HepG2 (cell line): ENCODE measurements around the gene NUDT2. TPM values are rescaled to one million over a fixed set of nuclear protein-coding genes. Genes with fewer than 3 reads are reported as not detected.

Experiments used
- ATF5 ChIP-seq: sonication (generic); formaldehyde crosslinking; IDR thresholded peaks from 2 replicates; pipeline ENCODE4 v1.4.0; 2020; ENCODE audit warnings: mild to moderate bottlenecking, low read depth, missing genetic modification reagents
- ELF4 ChIP-seq: sonication (generic); formaldehyde crosslinking; IDR thresholded peaks from 2 replicates; pipeline ENCODE4 v1.5.0; 2020; ENCODE audit warnings: missing genetic modification reagents, mild to moderate bottlenecking, moderate library complexity, borderline replicate concordance
- EZH2 ChIP-seq: conservative IDR thresholded peaks from 2 replicates; pipeline ENCODE4 v1.6.1; 2012; ENCODE audit warnings: mild to moderate bottlenecking, low read depth, low read length, moderate library complexity
- FOXO1 ChIP-seq: sonication (generic); formaldehyde crosslinking; IDR thresholded peaks from 2 replicates; pipeline ENCODE4 v1.4.0; 2020; ENCODE audit warnings: missing genetic modification reagents
- GFI1 ChIP-seq: sonication (generic); formaldehyde crosslinking; IDR thresholded peaks from 2 replicates; pipeline ENCODE4 v1.5.0; 2020; ENCODE audit warnings: missing genetic modification reagents, mild to moderate bottlenecking, borderline replicate concordance
- HDAC6 ChIP-seq: fragments of 200-600 bp; sonication (generic); IDR thresholded peaks from 2 replicates; pipeline ENCODE4 v1.7.0; 2017; ENCODE audit warnings: mild to moderate bottlenecking, antibody characterized with exemption, low read length, low read depth
- HOXA7 ChIP-seq: sonication (generic); formaldehyde crosslinking; IDR thresholded peaks from 2 replicates; pipeline ENCODE4 v1.8.1; 2022; ENCODE audit warnings: mild to moderate bottlenecking, missing genetic modification reagents, moderate library complexity
- IRF9 ChIP-seq: sonication (generic); formaldehyde crosslinking; IDR thresholded peaks from 2 replicates; pipeline ENCODE4 v1.8.0; 2022; ENCODE audit warnings: missing genetic modification reagents, mild to moderate bottlenecking, borderline replicate concordance
- KLF6 ChIP-seq: IDR thresholded peaks from 2 replicates; pipeline ENCODE4 v1.8.0; 2016; ENCODE audit warnings: missing biosample characterization, missing genetic modification reagents
- MXD3 ChIP-seq: IDR thresholded peaks from 2 replicates; pipeline ENCODE4 v1.6.1; 2016; ENCODE audit warnings: mild to moderate bottlenecking, missing biosample characterization, missing genetic modification reagents
- NCOR1 ChIP-seq: fragments of 200-600 bp; sonication (generic); IDR thresholded peaks from 2 replicates; pipeline ENCODE4 v1.7.0; 2017; ENCODE audit warnings: antibody characterized with exemption, low read length, borderline replicate concordance
- PLSCR1 ChIP-seq: sonication (generic); formaldehyde crosslinking; IDR thresholded peaks from 2 replicates; pipeline ENCODE4 v1.5.0; 2020; ENCODE audit warnings: missing genetic modification reagents, mild to moderate bottlenecking, borderline replicate concordance
- POLR2AphosphoS2 ChIP-seq: IDR thresholded peaks from 2 replicates; pipeline ENCODE4 v1.6.1; 2011; ENCODE audit warnings: low read depth, low read length, improper control_type of control experiment
- PPARG ChIP-seq: conservative IDR thresholded peaks from 2 replicates; pipeline ENCODE4 v1.6.1; 2016; ENCODE audit warnings: missing biosample characterization, missing genetic modification reagents
- UBTF ChIP-seq: sonication (generic); formaldehyde crosslinking; IDR thresholded peaks from 2 replicates; pipeline ENCODE4 v1.4.0; 2020; ENCODE audit warnings: mild to moderate bottlenecking, missing genetic modification reagents
- ZBTB3 ChIP-seq: sonication (generic); formaldehyde crosslinking; IDR thresholded peaks from 2 replicates; pipeline ENCODE4 v1.4.0; 2020; ENCODE audit warnings: low read depth, mild to moderate bottlenecking, moderate library complexity, missing genetic modification reagents, borderline replicate concordance
- ZBTB42 ChIP-seq: sonication (generic); formaldehyde crosslinking; IDR thresholded peaks from 2 replicates; pipeline ENCODE4 v1.5.0; 2020; ENCODE audit warnings: mild to moderate bottlenecking, missing genetic modification reagents
- ZFY ChIP-seq: sonication (generic); formaldehyde crosslinking; IDR thresholded peaks from 2 replicates; pipeline ENCODE4 v1.4.0; 2020; ENCODE audit warnings: missing genetic modification reagents
- ZNF558 ChIP-seq: sonication (generic); formaldehyde crosslinking; IDR thresholded peaks from 2 replicates; pipeline ENCODE4 v1.9.0; 2022; ENCODE audit warnings: mild to moderate bottlenecking, missing genetic modification reagents, borderline replicate concordance
- ZNF563 ChIP-seq: sonication (generic); formaldehyde crosslinking; IDR thresholded peaks from 2 replicates; pipeline ENCODE4 v1.8.0; 2022; ENCODE audit warnings: mild to moderate bottlenecking, moderate library complexity, missing genetic modification reagents
- ZNF678 ChIP-seq: sonication (generic); formaldehyde crosslinking; IDR thresholded peaks from 2 replicates; pipeline ENCODE4 v1.4.0; 2020; ENCODE audit warnings: mild to moderate bottlenecking, missing genetic modification reagents
- ZNF747 ChIP-seq: sonication (generic); formaldehyde crosslinking; IDR thresholded peaks from 2 replicates; pipeline ENCODE4 v1.8.1; 2023; ENCODE audit warnings: missing genetic modification reagents, mild to moderate bottlenecking, borderline replicate concordance
- ZNF883 ChIP-seq: sonication (generic); formaldehyde crosslinking; IDR thresholded peaks from 2 replicates; pipeline ENCODE4 v1.5.1; 2020; ENCODE audit warnings: mild to moderate bottlenecking, missing genetic modification reagents; ENCODE audit errors: not compliant biosample characterization
- polyA plus RNA-seq, 8 experiments: library from polyadenylated mRNA; depleted of rRNA in 3 of 8; stranded (reverse) in 7 of 8; unstranded in 1 of 8; fragments of >200 nt; fragmentation: Illumina TruSeq in 4 of 8; extraction: Trizol in 4 of 8; gene quantifications; 2 replicates each; pipeline versions ENCODE4 v1.2.1 to v1.2.3, GENCODE V29; 2011 to 2016; ENCODE audit warnings: low read depth in 4 of 8, missing spikeins in 1 of 8, mixed read lengths in 1 of 8; ENCODE audit not compliant: insufficient read depth in 1 of 8
- total RNA-seq, 5 experiments: library from RNA; depleted of rRNA; stranded (reverse); fragments of >200 nt; fragmentation: Illumina TruSeq; extraction: Trizol; gene quantifications; 2 replicates each; pipeline ENCODE4 v1.2.3, GENCODE V29; 2016; ENCODE audit warnings: low read depth in 1 of 5

NUDT2 gene
- total and polyA plus RNA-seq, 2 of the 13 experiments (the other 11 are each of a cell fraction or from before 2014, with no cell fraction given), result 19.9 to 24.6 TPM

GRCh38 chr9:34380511-34381315 is 51.3 kb downstream of the NUDT2 start (continued):
- TF ChIP-seq ELF4, result 0 out of 2 replicates have a peak, but pooled peaks have one; percentile 10
- no peak; the same call in 1 of the 2 replicates for TF ChIP-seq ZBTB3
- TF ChIP-seq MXD3, result peak; percentile 71
- TF ChIP-seq HDAC6, result no peak
- TF ChIP-seq FOXO1 (CRISPR knock-in tag), result 0 out of 2 replicates have a peak, but pooled peaks have one; percentile 36
- TF ChIP-seq ZNF747 (CRISPR knock-in tag), result peak; percentile 89; the same call in 1 of the 2 replicates
- TF ChIP-seq KLF6, result peak; percentile 56; the same call in 1 of the 2 replicates
- TF ChIP-seq PLSCR1 (CRISPR knock-in tag), result no peak
- TF ChIP-seq UBTF (CRISPR knock-in tag), result peak; percentile 94
- 0 out of 2 replicates have a peak, but pooled peaks have one; percentile 23 for TF ChIP-seq PPARG (CRISPR knock-in tag)
- no peak for TF ChIP-seq ATF5
- no peak for TF ChIP-seq POLR2AphosphoS2
- TF ChIP-seq ZNF883, result peak; percentile 60
- no peak for TF ChIP-seq ZBTB42 (CRISPR knock-in tag)
- TF ChIP-seq ZNF678 (CRISPR knock-in tag), result no peak
- TF ChIP-seq ZNF558 (CRISPR knock-in tag), result no peak; the same call in 1 of the 2 replicates
- peak; percentile 63; the same call in 1 of the 2 replicates for TF ChIP-seq ZNF563
- no peak for TF ChIP-seq HOXA7 (CRISPR knock-in tag)
- no peak; the same call in 1 of the 2 replicates for TF ChIP-seq GFI1 (CRISPR knock-in tag)
- peak; percentile 94 for TF ChIP-seq ZFY
- TF ChIP-seq EZH2, result no peak
- TF ChIP-seq IRF9 (CRISPR knock-in tag), result no peak
- no peak for TF ChIP-seq NCOR1
